Astrocyte (in vitro differentiated cells and primary cell): ENCODE measurements around the gene ANXA2R.
"Not testable (repeated sequence)": the region's sequence is repeated elsewhere in the genome, so short reads cannot be mapped to it uniquely, and the experiment has no call there.

ENCODE experiments used
- EZH2 ChIP-seq: IDR thresholded peaks from 2 replicates; pipeline ENCODE4 v1.6.1; 2012; ENCODE audit warnings: mild to moderate bottlenecking, low read length, inconsistent platforms; ENCODE audit not compliant: insufficient read depth
- TF ChIP-seq, protein P1 (sequence below): IDR thresholded peaks from 2 replicates; pipeline ENCODE4 v1.5.1; 2011; ENCODE audit warnings: low read depth, mild to moderate bottlenecking, inconsistent platforms, low read length, moderate library complexity; ENCODE audit not compliant: insufficient read depth

DNA sequence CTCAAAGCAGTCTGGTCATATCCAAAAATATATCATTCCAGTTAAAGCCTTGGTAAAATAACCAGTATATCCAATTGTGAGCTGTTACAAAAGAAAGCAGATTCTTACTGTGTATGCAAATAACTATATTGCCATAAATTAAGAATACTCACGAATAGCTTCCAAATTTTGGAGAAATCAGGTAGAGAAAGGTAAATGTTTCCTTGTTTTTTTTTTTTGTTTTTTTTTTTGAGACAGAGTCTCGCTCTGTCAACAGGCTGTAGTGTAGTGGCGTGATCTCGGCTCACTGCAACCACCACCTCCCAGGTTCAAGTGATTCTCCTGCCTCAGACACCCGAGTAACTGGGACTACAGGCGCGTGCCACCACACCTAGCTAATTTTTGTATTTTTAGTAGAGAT is 44.3 kb upstream of the ANXA2R start:
- TF ChIP-seq, protein P1, sequence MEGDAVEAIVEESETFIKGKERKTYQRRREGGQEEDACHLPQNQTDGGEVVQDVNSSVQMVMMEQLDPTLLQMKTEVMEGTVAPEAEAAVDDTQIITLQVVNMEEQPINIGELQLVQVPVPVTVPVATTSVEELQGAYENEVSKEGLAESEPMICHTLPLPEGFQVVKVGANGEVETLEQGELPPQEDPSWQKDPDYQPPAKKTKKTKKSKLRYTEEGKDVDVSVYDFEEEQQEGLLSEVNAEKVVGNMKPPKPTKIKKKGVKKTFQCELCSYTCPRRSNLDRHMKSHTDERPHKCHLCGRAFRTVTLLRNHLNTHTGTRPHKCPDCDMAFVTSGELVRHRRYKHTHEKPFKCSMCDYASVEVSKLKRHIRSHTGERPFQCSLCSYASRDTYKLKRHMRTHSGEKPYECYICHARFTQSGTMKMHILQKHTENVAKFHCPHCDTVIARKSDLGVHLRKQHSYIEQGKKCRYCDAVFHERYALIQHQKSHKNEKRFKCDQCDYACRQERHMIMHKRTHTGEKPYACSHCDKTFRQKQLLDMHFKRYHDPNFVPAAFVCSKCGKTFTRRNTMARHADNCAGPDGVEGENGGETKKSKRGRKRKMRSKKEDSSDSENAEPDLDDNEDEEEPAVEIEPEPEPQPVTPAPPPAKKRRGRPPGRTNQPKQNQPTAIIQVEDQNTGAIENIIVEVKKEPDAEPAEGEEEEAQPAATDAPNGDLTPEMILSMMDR = not testable (repeated sequence)
- TF ChIP-seq EZH2 = not testable (repeated sequence)
